A673 (cell line): ENCODE data around the gene ROR1.

ENCODE experiments used
- CTCF ChIP-seq: fragments of 300-800, 200-600 bp; sonication (generic); conservative IDR thresholded peaks from 2 replicates; pipeline ENCODE4 v1.5.1; 2017; ENCODE audit warnings: low read depth, mild to moderate bottlenecking, antibody characterized with exemption, low read length, moderate library complexity, mixed read lengths
- EZH2 ChIP-seq: fragments of 200-600 bp; sonication (generic); IDR thresholded peaks from 2 replicates; pipeline ENCODE4 v1.6.1; 2017; ENCODE audit warnings: borderline replicate concordance, low read depth, mild to moderate bottlenecking, mixed read lengths, antibody characterized with exemption, low read length; ENCODE audit not compliant: poor library complexity, severe bottlenecking

GRCh38 chr1:63747445-63747844, 26.4 kb upstream of the ROR1 start:
- TF ChIP-seq CTCF, result no peak
- no peak for TF ChIP-seq EZH2
